CD1c-positive myeloid dendritic cell (primary cell): Measurements from ENCODE around the gene CELF4.

Source experiments
- DNase-seq: peaks from one replicate; pipeline ENCODE4 v3.0.0-alpha.2; 2016; ENCODE audit errors: extremely low spot score

CELF4 gene

GRCh38 chr18:37442477-37442876 lies 123.1 kb downstream of the CELF4 start:
- no peak for DNase-seq

- DNase-seq: no peak
These were observed 123.8 kb downstream of the CELF4 start for GRCh38 chr18:37441821-37442220.

GRCh38 chr18:37440206-37440605 lies 125.4 kb downstream of the CELF4 start:
- DNase-seq: no peak

- no peak for DNase-seq
These were observed 127.0 kb downstream of the CELF4 start for GRCh38 chr18:37438417-37439180.

- no peak for DNase-seq
These were observed 129.6 kb downstream of the CELF4 start for GRCh38 chr18:37435996-37436395.

- no peak for DNase-seq
These were observed 130.3 kb downstream of the CELF4 start for GRCh38 chr18:37435150-37435867.

- DNase-seq: no peak
These were observed 131.3 kb downstream of the CELF4 start for GRCh38 chr18:37434161-37434860.

GRCh38 chr18:37432436-37433195 lies 133.0 kb downstream of the CELF4 start:
- DNase-seq: no peak

GRCh38 chr18:37430357-37431076 lies 135.1 kb downstream of the CELF4 start:
- no peak for DNase-seq

GRCh38 chr18:37429791-37430190 lies 135.8 kb downstream of the CELF4 start:
- no peak for DNase-seq

- DNase-seq: no peak
These were observed 137.2 kb downstream of the CELF4 start for GRCh38 chr18:37428288-37428974.

GRCh38 chr18:37426586-37426985 lies 139.0 kb downstream of the CELF4 start:
- no peak for DNase-seq

GRCh38 chr18:37425222-37425621 lies 140.4 kb downstream of the CELF4 start:
- no peak for DNase-seq

- no peak for DNase-seq
These were observed 141.1 kb downstream of the CELF4 start for GRCh38 chr18:37424507-37424906.

- no peak for DNase-seq
These were observed 143.0 kb downstream of the CELF4 start for GRCh38 chr18:37422596-37422995.

- DNase-seq: no peak
These were observed 143.5 kb downstream of the CELF4 start for GRCh38 chr18:37422116-37422515.

GRCh38 chr18:37421341-37422077 lies 144.1 kb downstream of the CELF4 start:
- no peak for DNase-seq

- no peak for DNase-seq
These were observed 145.2 kb downstream of the CELF4 start for GRCh38 chr18:37420315-37420880.

GRCh38 chr18:37419866-37420265 lies 145.7 kb downstream of the CELF4 start:
- DNase-seq: no peak

GRCh38 chr18:37419315-37419714 lies 146.3 kb downstream of the CELF4 start:
- no peak for DNase-seq
